HG03025 (cell line): ENCODE measurements around the gene GIMAP4.
"Not testable (repeated sequence)": the region's sequence is repeated elsewhere in the genome, so short reads cannot be mapped to it uniquely, and the experiment has no call there.

Source experiments
- ATAC-seq: cut with Tn5 transposase; IDR thresholded peaks from one replicate; pipeline ENCODE4 v1.9.1; 2021; ENCODE audit warnings: mild to moderate bottlenecking, moderate library complexity; ENCODE audit not compliant: unreplicated experiment, low FRiP score

GIMAP4 gene

DNA sequence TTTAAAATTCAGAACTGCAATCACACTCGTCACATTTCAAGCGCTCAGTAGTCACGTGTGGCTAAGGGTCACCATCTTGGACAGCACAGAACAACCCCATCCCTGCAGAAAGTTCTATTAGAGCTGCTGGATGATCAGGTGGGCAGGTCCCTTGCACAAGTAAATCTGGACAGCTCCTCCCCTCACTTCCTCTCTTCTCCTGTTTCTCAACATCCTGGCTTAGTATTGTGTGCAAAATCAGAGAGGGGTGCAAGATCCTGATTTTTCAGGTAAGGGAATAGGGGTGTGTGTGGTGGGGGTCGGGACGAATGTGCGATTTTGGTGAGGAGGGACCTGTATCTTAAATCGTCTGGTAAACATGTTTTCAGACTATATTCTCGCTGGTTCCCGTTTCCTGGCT lies at the start of gene GIMAP4:
Gene GIMAP4 (plus strand): TSS at position 222 of the 400 bp plus-strand sequence. CDS start 2,512 bp downstream, outside the sequence.
- no peak for ATAC-seq

DNA sequence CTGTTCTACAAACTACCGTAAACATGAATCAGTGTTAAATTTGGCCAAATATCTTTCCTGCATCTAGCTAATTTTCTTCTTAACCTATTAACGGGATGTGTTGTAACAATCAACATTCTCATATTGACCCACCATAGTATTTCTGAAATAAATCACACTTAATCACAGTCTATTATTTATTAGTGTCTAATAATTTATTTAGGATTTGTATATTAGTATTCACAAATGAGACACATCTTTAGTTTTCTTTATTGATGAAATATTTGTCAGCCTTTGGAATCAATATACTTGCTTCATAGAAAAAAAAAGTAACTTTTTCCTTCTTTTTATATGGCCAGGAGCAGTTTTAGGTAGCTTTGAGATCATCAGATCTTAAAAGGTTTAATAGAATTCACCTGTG lies 47.9 kb upstream of the GIMAP4 start:
- no peak for ATAC-seq

DNA sequence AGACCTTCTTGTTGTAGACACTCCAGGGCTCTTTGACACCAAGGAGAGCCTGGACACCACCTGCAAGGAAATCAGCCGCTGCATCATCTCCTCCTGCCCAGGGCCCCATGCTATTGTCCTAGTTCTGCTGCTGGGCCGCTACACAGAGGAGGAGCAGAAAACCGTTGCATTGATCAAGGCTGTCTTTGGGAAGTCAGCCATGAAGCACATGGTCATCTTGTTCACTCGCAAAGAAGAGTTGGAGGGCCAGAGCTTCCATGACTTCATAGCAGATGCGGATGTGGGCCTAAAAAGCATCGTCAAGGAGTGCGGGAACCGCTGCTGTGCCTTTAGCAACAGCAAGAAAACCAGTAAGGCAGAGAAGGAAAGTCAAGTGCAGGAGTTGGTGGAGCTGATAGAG lies 47.0 kb upstream of the GIMAP4 start:
- no peak for ATAC-seq

DNA sequence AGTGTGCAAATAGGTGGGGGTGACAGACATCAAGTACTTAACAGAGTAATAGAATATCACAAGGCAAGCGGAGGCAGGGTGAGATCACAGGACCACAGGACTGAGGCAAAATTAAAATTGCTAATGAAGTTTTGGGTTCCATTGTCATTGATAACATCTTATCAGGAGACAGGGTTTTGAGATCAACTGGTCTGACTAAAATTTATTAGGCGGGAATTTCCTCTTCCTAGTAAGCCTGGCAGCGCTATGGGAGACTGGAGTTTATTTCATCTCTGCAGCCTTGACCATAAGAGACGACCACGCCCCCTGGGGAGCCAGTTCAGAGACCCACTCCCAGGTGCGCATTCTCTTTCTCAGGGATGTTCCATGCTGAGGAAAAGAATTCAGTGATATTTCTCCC lies 44.3 kb upstream of the GIMAP4 start:
- not testable (repeated sequence) for ATAC-seq

DNA sequence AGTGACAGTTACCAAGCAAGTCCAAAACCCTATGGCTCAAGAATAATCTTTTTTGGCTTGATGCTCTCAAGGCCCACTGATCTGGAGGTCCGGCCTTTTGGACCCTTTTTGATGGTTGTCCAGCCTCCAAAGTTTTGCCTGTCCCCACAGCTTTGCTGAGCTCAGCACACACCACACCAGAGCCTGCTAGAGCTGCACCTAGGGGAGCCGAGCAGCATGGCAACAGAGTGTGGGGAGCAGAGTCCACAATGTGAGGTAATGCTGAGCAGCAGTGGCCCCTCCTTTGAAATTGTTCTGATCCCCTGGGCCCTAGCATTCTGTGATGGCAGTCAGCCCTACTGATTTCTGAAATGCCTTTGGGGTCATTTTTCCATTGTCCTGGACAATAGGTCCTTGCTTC lies 43.2 kb upstream of the GIMAP4 start:
- ATAC-seq, result no peak

DNA sequence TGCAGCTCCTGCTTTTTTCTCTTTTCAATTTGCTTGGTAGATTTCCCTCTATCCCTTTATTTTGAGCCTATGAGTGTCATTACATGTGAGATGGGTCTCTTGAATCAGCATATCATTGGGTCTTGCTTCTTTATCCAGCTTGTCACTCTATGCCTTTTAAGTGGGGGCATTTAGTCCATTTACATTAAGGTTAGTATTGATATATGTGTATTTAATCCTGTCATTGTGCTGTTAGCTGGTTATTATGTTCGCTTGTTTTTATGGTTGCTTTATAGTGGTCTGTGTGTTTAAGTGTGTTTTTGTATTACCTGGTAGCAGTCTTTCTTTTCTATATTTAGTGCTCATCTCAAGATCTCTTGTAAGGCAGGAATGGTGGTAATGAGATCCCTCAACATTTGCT lies 35.5 kb upstream of the GIMAP4 start:
- ATAC-seq, result no peak

DNA sequence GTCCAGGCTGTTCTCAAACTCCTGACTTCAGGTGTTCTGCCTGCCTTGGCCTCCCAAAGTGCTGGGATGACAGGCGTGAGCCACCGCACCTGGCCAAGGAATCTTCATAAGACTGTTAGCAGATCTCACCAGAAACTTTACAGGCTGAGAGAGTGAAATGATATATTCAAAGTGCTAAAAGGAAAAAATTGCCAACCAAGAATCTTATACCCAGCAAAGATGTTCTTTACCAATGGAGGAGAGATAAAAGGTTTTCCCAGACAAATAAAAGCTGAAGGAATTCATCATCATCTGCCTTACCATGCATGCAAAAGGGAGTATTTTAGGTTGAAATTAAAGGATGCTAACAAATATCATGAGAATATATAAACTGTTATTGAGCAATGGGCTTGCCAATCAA lies 28.9 kb upstream of the GIMAP4 start:
- ATAC-seq, result no peak

DNA sequence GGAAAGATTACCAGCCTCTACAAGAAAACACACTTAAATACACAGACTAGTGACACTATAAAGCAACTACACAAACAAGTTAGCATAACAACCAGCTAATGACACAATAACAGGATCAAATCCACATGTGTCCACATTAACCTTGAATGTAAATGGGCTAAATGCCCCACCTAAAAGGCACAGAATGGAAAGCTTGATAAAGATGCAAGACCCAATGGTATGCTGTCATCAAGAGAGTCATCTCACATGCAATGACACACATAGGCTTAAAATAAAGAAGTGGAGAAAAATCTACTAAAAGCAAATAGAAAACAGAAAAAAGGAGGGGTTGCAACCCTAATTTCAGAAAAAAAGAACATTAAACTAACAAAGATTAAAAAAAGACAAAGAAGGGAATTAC lies 14.0 kb upstream of the GIMAP4 start:
- no peak for ATAC-seq

DNA sequence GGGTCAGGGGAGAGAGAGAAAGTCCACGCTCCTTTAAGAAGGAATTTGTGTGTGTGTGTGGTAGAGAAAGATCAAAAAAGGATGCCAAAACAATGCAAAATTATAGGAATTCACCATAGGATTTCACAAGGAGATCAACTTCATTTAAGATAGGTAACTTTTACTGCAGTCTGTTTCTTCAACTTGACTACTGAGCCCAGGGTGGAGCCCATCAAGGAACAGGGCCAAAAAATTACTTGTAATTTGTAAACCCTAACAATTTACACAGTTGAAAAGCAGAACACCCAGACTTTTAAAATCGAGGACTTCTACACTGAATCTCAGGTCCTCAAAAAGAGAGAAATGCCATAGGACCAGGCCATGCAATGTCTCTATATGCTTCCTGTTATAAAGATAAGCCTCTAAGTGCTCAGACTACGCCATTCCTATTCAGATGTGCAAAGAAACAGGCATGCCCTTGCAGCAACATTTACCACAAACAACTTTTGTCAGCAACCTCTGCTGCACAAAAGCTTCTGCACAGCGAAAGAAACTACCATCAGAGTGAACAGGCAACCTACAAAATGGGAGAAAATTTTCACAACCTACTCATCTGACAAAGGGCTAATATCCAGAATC lies 10.6 kb upstream of the GIMAP4 start:
- ATAC-seq, result no peak

DNA sequence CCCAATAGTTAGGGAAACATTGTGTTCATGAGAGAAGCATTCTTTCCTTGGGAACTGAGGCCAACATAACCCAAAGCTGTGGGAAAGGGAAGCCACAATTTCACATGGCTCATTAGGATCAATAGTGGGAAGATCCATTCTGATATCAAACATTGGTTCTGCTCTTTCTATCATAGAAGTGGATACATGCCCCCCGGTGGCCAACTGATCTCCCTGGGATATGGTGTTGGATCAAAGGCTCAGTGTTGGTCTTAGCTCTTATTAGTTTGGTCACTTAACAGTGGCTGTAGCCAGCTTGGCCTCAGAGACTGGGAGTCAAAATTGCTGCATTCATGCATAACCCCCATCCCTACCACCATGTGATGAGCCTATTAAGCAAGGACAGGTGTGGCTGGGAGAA lies 6.7 kb upstream of the GIMAP4 start:
- no peak for ATAC-seq

DNA sequence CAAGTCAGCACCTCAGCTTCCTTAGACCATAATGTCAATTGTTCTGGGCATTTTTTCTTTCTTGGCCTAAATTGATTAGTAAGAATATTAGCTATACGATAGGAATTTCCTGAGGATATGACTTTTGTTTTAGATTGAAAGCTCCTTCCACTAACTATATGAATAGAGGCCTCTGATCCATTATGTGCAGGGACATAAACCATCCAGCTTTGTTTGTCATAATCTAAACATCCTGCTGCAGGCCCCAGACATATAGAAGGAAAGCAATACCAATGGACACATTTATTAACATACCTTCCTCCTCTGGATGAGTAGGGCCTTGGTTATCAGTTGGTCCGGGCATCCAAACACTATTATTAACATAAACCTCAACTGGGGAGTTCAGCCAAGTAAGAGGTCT lies 4.3 kb upstream of the GIMAP4 start:
- no peak for ATAC-seq

DNA sequence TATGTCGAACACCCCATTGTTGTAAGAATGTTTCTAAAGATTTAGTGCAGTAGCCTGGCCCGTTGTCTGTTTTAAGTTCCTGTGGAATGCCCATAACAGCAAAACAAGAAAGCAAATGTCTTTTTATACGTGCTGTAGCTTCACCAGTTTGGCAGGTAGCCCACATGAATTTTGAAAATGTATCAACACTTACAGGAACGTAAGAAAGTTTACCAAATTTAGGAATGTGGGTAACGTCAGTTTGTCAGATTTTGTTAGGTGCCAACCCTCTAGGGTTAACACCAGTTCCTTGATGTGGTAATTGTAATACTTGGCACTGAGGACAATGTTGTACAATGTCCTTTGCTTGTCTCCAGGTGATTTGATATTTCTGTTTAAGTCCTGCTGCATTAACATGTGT lies 3.2 kb upstream of the GIMAP4 start:
- ATAC-seq, result no peak

DNA sequence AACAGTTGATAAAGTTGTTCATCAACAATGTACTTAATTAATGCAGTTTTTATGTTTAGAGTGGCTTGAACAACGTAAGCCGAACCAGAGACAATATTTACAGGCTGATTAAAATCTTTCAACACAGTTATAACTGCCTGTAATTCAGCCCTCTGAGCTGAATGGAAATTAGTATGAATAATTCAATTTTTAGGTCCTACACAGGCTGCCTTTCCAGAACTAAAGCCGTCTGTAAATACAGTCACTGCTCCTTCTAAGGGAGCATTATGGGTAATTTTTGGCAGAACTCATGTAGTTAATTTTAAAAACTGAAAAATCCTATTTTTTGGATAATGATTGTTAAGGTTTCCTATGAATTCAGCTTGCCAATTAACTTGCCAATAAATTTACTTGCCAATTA lies 2.6 kb upstream of the GIMAP4 start:
- no peak for ATAC-seq

DNA sequence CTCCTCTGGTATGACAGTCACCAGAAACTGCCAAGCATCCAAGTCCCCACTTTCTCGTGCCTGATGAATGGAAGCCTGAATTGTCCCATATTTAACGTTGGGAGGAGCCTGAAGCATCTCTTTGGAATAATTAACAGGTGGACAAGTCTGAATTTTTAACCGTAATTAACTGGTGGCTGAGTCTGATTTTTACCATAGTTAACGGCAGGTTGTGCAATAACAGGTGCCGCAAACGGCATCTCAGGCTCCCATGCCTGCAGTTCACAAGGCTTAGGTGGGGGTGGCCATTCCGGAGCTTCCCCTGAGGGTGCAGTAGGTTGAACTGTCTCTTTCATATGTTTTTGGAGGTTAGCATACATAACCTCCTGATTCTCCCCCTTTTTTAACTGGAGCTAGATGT lies 2.0 kb upstream of the GIMAP4 start:
- no peak for ATAC-seq

DNA sequence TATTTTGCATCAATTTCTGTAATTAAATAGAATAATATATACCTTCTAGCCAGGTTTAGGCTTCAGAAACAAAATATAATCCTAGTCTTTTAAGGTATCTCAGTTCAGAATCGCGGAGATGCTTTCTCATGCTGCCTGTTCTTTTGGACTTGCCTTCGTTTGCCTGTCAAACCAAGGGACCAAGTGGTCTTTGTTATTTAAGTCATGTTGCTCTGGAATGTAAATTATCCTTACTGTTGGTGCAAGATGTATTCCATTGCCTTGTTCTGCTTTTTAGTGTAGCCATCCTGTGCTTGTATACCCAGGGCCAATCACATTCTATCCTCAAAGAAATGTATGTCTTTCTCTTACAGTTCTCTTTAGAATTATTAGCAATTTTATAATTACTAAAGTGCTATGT lies 1.1 kb upstream of the GIMAP4 start:
- ATAC-seq, result no peak

DNA sequence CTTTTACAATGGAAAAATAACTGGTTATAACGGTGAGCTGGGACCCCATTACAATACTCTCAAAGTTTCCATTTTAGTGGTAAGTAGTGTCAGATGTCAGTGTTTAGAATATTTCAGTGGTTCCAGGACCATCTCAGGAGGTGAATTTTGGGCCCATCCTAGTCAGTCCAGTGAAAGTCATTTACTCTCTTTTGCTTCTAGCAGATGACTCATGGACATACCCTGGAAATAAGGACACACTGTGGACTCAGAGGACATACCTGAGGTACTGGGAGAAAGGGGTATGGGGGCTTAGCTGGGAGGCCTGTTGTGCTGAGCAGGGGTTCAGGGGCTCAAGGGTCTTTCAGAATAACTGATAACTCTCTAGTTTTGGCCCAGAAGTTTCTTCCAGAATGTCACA lies 618 bp upstream of the GIMAP4 start:
- ATAC-seq, result no peak

DNA sequence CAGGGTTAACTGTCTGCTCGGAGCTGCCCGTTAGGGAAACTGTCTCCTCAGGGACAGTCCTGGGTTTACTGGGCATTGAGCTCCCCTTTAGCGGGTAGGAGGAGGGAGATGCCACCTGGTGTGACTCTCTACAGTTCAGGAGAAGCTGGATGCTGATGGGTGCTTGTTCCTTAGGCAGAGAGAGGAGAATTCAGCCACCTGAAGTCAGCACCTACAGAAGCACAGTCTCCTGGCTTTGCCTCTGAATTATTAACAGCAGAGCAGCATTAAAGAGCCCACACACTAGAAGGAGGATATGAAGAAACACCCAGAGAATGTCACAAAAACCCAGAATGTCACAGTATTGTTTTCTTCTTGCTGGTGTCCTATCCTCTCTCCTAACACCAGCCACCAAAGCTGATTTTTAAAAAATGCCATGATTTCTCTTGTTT lies 696 bp downstream of the GIMAP4 start:
- ATAC-seq, result no peak

DNA sequence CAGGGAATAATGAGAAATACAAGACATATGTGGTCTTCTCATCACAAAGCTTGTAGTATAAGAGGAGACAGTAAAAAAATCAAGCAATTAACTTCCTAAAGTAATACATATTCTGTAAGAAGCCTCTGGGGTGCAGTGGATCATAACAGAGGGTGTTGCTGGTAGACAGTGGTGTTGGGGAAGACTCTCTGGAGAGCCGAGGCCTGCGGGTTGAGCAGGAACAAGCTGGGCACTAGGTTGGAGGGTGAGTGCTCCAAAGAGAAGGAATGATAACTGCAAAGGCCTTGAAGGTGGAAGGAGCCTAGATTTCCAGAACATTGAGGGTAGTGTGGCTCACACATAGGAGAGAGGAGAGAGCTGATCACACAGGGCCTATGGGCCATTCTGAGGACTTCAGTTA lies 1.5 kb downstream of the GIMAP4 start:
- ATAC-seq, result no peak

DNA sequence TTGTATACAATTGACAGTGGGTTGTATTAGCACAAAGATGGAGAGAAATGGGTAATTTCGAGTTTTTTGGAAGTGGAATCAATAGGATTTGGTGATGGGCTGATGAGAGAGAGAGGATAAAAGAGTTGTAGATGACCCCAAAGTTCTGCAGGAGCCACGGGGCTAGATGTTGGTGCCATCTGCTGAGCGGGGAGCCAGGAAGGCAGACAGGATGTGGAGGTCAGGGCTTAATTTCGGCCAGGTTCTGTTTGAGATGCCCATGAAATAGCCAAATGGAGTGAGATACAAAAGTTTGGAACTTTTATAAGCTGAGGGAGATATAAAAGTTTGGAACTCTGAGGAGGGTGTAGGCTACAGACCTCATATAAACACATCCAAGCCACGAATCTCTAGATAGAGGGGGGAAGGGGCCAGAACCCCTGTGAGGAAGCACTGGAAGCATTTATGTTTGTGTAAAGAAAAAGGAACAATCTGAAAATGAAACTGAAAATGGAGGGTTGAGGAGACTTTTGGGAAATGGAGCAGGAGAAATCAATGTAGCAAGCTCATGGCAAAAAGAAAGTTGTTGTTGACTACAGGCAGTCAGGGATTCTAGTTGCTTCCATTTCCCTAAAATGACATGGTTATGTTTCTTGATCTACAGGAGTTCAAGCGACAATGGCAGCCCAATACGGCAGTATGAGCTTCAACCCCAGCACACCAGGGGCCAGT lies 2.2 kb downstream of the GIMAP4 start:
- ATAC-seq, result no peak

DNA sequence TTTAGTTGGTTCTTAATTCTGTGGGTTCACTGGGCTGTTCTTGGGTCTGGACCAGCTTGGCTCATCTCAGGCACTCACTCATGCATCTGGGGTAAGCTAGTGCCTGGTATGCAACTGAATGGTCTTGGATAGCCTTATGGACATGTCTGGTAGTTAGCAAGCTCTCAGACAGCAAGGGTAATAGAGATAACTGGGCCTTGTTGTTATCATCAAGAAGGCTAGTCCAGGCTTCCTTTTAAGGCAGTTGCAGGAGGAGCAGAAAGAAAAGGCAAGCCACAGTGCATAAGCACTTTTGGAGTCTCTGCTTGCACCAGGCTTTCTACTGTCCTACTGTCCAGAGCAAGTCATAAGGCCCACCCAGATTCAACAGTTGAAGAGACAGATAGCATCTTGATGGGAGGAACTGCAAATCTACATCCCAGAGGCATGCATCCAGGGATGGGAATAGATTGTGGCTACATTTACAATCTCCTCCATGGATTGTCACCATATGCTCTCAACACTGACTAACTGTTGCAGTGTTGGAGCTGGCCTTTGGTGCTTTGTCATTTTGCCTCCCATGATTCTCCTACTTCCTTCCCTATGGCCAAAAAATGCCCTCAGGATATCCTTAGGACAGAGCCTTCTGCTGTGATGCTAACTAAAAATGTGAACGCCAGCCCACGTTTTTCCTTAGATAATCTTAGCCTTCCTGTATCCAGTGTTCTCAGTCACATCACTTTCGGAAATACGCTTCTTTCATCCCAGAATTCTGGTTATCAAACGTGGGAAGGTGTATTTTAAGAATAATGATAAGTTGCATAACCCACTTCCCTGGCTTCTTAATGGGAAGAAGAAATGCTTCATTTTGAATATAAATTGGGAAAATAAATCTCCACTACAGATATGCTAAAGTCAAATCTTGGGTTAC lies 3.6 kb downstream of the GIMAP4 start:
- no peak for ATAC-seq

DNA sequence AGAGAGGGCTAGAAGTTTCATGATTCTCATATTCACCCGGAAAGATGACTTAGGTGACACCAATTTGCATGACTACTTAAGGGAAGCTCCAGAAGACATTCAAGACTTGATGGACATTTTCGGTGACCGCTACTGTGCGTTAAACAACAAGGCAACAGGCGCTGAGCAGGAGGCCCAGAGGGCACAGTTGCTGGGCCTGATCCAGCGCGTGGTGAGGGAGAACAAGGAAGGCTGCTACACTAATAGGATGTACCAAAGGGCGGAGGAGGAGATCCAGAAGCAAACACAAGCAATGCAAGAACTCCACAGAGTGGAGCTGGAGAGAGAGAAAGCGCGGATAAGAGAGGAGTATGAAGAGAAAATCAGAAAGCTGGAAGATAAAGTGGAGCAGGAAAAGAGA lies 5.3 kb downstream of the GIMAP4 start:
- ATAC-seq, result no peak
